Stimulated activated CD8-positive, alpha-beta memory T cell treated with anti-CD3 and anti-CD28 coated beads, Interleukin-2, amount 100 ng/mL, for 48 hours (primary cell): Measurements from ENCODE around the gene ZCCHC7.
"Not testable (repeated sequence)": the region's sequence is repeated elsewhere in the genome, so short reads cannot be mapped to it uniquely, and the experiment has no call there.

Experiments used
- DNase-seq, 2 donors: peaks; one replicate each; pipeline ENCODE4 v3.0.0-alpha.2; 2020; ENCODE audit warnings: low read depth in 2 of 2

Gene ZCCHC7

GRCh38 chr9:37174247-37174646 lies 53.9 kb downstream of the ZCCHC7 start:
- no peak for DNase-seq

DNA sequence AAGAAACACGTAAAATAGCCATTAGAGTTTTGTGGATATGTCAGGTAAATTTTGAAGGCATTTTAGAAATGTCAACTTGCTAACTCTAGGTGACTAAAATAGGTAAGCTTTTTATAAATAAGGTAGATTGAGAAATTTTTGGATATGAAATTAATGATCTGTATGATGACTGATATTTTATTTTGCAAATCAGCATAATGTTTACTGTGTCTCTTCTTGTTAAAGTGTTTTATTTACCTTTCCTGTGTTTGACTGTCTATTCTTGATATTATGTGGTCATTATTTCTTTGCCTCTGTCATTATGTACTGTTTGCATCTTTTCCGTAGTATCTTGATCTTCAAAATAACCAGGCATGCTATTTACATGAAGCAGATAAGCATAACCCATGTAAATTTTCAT lies 58.4 kb downstream of the ZCCHC7 start:
- no peak for DNase-seq

- no peak for DNase-seq
Observed at GRCh38 chr9:37179576-37179975, 59.2 kb downstream of the ZCCHC7 start.

DNA sequence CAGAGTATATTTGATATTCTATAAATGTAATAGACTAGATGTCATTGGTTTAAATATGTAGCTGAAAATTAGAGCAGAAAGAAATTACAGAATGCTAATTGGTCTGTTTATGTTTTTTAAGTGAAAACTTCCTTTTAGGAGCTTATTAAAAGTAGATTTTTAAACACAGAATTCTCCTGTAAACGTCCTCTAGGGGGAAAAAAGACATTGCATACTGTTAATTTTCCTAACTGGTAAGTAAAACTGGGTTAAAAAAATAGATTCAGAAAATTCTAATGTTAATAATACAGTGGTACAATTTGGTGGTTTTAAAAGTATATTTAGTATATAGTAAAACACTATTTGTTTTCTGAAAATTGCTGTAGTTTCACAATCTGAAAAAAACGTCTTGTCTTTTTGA lies 59.8 kb downstream of the ZCCHC7 start:
- no peak for DNase-seq

DNA sequence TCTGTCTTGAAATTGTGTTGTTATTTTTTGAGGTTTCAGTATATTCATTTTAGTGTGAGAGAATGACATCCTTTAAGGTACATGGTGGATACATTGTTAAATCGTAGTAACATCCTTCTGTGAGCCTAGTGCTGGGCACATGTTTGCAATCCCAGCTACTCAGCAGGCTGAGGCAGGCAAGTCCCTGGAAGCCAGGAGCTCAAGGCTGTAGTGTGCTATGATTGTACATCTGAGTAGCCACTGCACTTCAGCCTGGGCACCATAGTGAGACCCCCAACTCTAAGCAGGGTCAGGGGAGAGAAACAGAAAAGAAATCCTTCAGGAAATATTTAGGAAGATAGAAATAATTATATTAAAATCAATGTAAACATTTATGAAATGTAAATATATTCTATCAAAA lies 62.3 kb downstream of the ZCCHC7 start:
- DNase-seq: no peak

GRCh38 chr9:37184905-37185867 lies 64.8 kb downstream of the ZCCHC7 start:
- DNase-seq: no peak

- no peak for DNase-seq
Observed at GRCh38 chr9:37187292-37187691, 66.9 kb downstream of the ZCCHC7 start.

GRCh38 chr9:37187713-37188439 lies 67.5 kb downstream of the ZCCHC7 start:
- DNase-seq: no peak

DNA sequence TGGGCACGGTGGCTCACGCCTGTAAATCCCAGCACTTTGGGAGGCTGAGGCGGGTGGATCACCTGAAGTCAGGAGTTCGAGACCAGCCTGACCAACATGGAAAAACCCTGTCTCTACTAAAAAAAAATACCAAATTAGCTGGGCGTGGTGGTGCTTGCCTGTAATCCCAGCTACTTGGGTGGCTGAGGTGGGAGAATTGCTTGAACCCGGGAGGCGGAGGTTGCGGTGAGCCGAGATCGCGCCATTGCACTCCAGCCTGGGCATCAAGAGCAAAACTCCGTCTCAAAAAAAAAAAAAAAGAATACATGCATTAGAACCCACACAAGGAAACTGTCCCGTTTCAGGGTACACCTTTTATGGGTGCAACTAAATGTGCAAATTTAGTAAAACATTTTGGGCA lies 70.4 kb downstream of the ZCCHC7 start:
- DNase-seq: not testable (repeated sequence)

- no peak for DNase-seq
Observed at GRCh38 chr9:37191403-37192089, 71.2 kb downstream of the ZCCHC7 start.

DNA sequence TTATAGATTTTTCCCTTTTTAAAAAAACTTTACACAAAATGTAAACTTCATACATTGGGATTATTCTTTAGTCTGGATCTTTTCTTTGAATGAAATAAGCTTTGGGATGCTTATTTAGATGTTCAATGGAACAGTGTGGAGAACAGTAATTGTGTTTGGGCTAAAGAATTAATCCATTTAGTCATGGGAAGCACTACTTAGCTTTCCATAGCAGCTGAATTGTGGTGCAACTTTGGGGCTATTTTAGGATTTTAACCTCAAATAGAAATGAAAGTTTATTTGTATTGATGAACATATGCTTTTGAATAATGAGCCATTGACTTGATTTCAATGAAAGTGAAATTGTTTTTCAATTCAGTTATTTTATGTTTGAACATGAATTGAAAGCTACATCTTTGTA lies 72.4 kb downstream of the ZCCHC7 start:
- no peak for DNase-seq

- DNase-seq: no peak
Observed at GRCh38 chr9:37197158-37198038, 77.0 kb downstream of the ZCCHC7 start.

GRCh38 chr9:37198039-37198729 lies 77.8 kb downstream of the ZCCHC7 start:
- DNase-seq: no peak

DNA sequence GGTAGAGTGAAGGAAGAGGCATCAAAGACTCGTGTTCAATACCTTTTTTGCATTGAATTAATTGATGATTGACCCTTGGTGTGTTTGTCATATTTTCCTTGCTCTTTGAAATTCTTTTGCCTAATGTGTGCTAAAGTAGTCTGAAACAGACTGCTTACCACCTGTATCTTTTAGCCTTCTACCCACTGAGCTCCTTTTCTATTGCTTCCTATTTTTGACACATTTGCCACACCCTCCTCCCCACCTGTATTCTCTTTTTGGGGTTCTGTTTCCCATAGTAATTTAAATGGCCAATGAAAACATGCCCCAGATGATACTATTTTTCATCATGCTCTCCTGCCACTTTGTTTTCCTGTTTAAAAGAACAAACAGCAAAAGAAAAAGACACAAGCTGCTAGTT lies 78.5 kb downstream of the ZCCHC7 start:
- DNase-seq: no peak

- DNase-seq: no peak
Observed at GRCh38 chr9:37200433-37201005, 80.1 kb downstream of the ZCCHC7 start.

- DNase-seq: no peak
Observed at GRCh38 chr9:37201581-37201980, 81.2 kb downstream of the ZCCHC7 start.

DNA sequence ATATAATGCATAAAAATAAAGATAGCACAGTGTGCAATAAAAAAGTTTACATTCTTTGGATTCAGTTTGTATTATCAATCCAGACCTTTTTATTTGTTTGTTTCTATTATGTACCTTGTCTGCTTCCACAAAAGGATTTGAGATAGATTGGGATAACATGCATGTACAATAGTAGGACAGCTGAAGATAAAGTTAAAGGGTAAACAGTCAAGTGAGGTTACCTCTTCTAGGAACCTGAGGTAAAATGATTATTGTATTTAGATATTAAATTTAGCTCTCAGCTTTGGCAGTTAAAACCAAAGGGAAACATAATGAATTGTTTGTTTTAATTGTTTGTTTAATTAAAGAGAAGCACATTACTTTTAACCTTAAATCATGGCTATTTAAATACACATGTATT lies 81.7 kb downstream of the ZCCHC7 start:
- no peak for DNase-seq

DNA sequence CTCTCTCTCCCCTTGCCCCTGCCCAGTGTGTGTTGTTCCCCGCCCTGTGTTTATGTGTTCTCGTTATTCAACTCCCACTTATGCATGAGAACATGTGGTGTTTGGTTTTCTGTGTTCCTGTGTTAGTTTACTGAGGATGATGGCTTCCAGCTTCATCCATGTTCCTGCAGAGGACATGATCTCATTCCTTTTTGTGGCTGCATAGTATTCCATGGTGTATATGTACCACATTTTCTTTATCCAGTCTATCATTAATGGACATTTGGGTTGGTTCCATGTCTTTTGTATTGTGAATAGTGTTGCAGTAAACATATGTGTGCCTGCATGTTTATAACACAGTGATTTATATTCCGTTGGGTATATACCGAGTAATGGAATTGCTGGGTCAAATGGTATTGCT lies 83.1 kb downstream of the ZCCHC7 start:
- DNase-seq: not testable (repeated sequence)

DNA sequence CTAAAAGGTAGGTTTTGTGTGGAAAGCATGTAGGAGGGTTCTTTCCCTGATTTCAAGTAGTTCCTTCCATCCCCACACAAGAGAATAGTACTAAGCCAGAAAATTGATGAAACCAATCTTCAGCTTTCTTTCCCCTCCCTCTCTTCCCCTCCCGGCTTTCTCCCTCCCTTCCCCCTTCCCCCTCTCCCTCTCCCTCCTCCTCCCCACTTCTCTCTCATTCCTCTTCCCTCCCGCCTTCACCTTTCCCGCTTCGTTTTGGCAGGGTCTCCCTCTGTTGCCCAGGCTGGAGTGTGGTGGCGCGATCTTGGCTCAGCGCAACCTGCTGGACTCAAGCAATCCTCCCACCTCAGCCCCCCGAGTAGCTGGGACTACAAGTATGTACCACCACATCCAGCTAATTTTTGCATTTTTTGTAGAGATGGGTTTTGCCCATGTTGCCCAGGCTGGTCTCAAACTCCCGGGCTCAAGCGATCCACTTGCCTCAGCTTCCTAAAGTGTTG lies 85.8 kb downstream of the ZCCHC7 start:
- no peak for DNase-seq
